ENCODE data around the gene PDE2A. TPM values are rescaled to one million over a fixed set of nuclear protein-coding genes. Genes with fewer than 3 reads are reported as not detected.
A peak's percentile ranks its signal among the peaks of the same experiment; 100 is the strongest.

The PDE2A gene
- total and polyA plus RNA-seq, 2 donors from 2014 or later, result 12.6 to 42.0 TPM

DNA sequence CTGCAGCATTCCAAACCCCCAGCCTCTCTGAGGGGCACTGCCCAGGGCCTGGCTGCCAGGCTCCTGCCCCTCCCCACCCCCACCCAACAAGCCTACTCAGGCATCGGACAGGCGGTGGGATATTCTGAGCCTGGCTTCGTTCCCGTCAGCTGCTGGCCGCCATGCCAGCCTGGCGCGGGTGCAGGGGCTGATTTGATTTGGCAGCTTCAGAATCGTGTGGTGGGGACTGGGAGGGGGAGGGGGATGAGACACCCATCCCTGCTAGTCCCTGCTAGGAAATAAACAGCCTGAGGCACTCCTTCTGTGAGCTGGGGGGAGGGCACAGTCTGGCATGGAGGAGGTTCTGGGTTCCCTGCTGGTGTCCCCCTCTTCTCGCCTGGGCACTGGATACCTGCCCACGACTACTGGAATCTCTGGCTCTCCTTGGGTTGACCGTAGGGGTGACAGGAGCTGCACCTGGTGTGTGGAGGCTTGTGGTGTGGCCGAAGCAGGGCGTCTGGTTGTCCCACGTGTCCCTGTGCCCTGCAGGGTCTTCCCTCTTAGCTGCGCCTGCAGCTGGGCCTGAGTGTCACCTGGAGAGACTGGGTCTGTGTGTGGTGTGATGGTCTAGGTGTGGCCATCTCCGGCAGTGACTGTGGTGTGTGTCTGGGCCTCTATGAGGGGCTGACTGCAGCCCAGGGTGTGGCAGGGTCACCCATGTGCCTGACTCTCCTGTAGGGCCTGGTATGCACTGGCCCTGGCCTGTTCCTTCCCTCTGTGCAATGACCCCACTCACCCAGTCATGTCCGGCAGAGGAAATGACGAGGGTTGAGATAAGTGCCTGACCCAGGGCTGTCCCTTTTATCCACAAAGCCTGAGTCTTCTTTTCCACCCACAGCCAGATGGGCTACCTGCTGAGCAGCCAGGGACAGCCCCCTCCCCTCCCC, 42.2 kb downstream of the PDE2A start:
- DNase-seq, result peak in 2 of 5 donors; percentile 41 to 80
- TF ChIP-seq CTCF (IDR thresholded peaks at IDR 0.05; ENCODE audit: borderline replicate concordance, extremely low read depth, insufficient read depth), result no peak
- Histone ChIP-seq H3K4me1 (ENCODE audit: control insufficient read depth in 2 of 3, insufficient read depth in 2 of 3, low read depth in 1 of 3, low read length in 3 of 3) (peaks cover 0 to 26% (median 3%) of the 10 kb centered on the region in 3 donors), H3K9ac (ENCODE audit: low read length in 3 of 3) (no peak overlapping the region), H3K27me3 (ENCODE audit: control insufficient read depth, insufficient read depth, low read length) (no peaks in the 10 kb centered on the region), H3K4me3 (ENCODE audit: low read length in 3 of 3) (no peak overlapping the region), H3K9me3 (ENCODE audit: control insufficient read depth in 2 of 3, insufficient read depth in 1 of 3, low read length in 3 of 3) (no peaks in the 10 kb centered on the region), H3K27ac (ENCODE audit: low read depth in 2 of 2, low read length in 2 of 2) (peak overlapping the region; percentile 43 to 57), H3K36me3 (ENCODE audit: control insufficient read depth in 2 of 3, insufficient read depth in 3 of 3, low read length in 3 of 3) (no peaks in the 10 kb centered on the region)
- intact Hi-C loops (cut with DNase I), result no loop called here
- no peak for FAIRE-seq

DNA sequence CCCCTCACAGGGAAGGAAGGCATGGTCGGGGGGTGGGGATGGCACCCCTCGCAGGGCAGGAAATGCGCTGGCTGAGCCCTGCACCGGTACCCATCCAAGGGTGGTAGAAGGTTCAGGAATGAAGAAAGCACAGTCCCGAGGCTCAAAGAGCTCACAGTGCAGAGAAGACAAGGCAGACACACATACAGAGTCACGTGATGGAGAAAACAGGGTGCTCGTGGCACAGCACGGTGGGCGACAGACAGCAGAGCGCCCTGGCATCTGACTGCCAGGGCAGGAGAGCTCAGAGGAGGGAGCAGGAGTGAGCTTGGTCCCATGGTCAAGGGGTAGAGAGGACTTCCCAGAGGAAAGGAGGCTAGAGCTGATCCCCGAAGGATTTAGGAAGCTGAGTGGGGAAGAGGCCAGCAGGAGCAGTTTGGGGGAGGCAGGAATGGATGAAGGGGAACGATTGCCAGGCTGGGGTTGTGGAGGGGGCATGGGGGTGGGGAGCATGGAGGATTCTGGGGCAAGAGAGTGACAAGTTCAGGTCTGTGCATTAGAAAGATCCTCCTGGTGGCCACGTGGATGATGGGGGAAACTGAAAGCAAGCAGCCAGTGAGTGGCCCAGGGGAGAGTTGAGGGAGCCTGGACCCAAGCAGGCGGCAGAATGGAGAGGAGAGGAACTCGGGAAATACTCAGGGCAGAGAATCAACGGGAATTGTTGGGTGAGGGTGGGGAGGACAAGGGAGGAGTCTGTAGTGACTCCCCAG, 43.9 kb downstream of the PDE2A start:
- DNase-seq (no peak), FAIRE-seq (no peak)
- Histone ChIP-seq H3K27ac (ENCODE audit: low read depth in 2 of 2, low read length in 2 of 2) (no peak overlapping the region), H3K36me3 (ENCODE audit: control insufficient read depth in 2 of 3, insufficient read depth in 3 of 3, low read length in 3 of 3) (no peaks in the 10 kb centered on the region), H3K9me3 (ENCODE audit: control insufficient read depth in 2 of 3, insufficient read depth in 1 of 3, low read length in 3 of 3) (no peaks in the 10 kb centered on the region), H3K9ac (ENCODE audit: low read length in 3 of 3) (no peak overlapping the region), H3K4me3 (ENCODE audit: low read length in 3 of 3) (no peak overlapping the region), H3K27me3 (ENCODE audit: control insufficient read depth, insufficient read depth, low read length) (no peaks in the 10 kb centered on the region), H3K4me1 (ENCODE audit: control insufficient read depth in 2 of 3, insufficient read depth in 2 of 3, low read depth in 1 of 3, low read length in 3 of 3) (peaks cover 0 to 34% (median 3%) of the 10 kb centered on the region in 3 donors)
- intact Hi-C loops (cut with DNase I), result no loop called here
- TF ChIP-seq CTCF (IDR thresholded peaks at IDR 0.05; ENCODE audit: borderline replicate concordance, extremely low read depth, insufficient read depth), result no peak

DNA sequence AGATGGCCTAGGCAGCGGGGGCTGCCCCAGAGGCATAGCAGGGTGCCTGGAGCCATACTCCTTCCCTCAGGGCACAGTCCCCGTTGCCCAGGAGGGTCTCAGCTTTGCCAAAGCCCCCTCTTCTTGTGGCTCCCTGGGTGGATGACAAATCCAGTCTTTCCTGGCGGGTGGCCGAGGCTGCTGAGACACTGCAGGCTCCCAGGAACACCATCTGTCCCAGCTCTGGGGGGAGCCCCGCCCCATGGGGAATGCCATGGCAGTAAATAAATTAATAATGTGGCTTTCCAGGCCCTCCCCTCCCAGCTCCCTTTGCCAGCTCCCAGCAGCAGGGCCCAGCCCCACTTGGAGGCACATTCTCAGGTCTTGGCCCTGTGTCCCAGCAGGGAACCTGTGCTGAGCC, 45.0 kb downstream of the PDE2A start:
- H3K4me3 ChIP-seq (ENCODE audit: low read length in 3 of 3), result no peak overlapping the region
- H3K4me1 ChIP-seq (ENCODE audit: control insufficient read depth in 2 of 3, insufficient read depth in 2 of 3, low read depth in 1 of 3, low read length in 3 of 3), result peaks cover 0 to 40% (median 3%) of the 10 kb centered on the region in 3 donors
- no peak overlapping the region for H3K9ac ChIP-seq (ENCODE audit: low read length in 3 of 3)
- H3K36me3 ChIP-seq (ENCODE audit: control insufficient read depth in 2 of 3, insufficient read depth in 3 of 3, low read length in 3 of 3), result no peaks in the 10 kb centered on the region
- FAIRE-seq, result no peak
- no peaks in the 10 kb centered on the region for H3K9me3 ChIP-seq (ENCODE audit: control insufficient read depth in 2 of 3, insufficient read depth in 1 of 3, low read length in 3 of 3)
- no peak for DNase-seq
- no peak for TF ChIP-seq CTCF (IDR thresholded peaks at IDR 0.05; ENCODE audit: borderline replicate concordance, extremely low read depth, insufficient read depth)
- intact Hi-C loops (cut with DNase I), result no loop called here
- H3K27ac ChIP-seq (ENCODE audit: low read depth in 2 of 2, low read length in 2 of 2), result no peak overlapping the region
- H3K27me3 ChIP-seq (ENCODE audit: control insufficient read depth, insufficient read depth, low read length), result no peaks in the 10 kb centered on the region
